Measurements from ENCODE around the gene NEMP1.

- TF ChIP-seq, protein P1, sequence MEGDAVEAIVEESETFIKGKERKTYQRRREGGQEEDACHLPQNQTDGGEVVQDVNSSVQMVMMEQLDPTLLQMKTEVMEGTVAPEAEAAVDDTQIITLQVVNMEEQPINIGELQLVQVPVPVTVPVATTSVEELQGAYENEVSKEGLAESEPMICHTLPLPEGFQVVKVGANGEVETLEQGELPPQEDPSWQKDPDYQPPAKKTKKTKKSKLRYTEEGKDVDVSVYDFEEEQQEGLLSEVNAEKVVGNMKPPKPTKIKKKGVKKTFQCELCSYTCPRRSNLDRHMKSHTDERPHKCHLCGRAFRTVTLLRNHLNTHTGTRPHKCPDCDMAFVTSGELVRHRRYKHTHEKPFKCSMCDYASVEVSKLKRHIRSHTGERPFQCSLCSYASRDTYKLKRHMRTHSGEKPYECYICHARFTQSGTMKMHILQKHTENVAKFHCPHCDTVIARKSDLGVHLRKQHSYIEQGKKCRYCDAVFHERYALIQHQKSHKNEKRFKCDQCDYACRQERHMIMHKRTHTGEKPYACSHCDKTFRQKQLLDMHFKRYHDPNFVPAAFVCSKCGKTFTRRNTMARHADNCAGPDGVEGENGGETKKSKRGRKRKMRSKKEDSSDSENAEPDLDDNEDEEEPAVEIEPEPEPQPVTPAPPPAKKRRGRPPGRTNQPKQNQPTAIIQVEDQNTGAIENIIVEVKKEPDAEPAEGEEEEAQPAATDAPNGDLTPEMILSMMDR (optimal IDR thresholded peaks at IDR 0.05 in 1 of 3, IDR thresholded peaks at IDR 0.05 in 1 of 3, conservative IDR thresholded peaks at IDR 0.05 in 1 of 3; ENCODE audit: extremely low read depth in 1 of 3, insufficient read depth in 2 of 3, low read length in 3 of 3), result no peak
- no peak for TF ChIP-seq EZH2 (IDR thresholded peaks at IDR 0.05; ENCODE audit: low read length)
Measured at GRCh38 chr12:57087691-57088353, 9.2 kb upstream of the NEMP1 start.
